HCT116 (cell line): ENCODE data around the gene SEC31A. TPM values are rescaled to one million over a fixed set of nuclear protein-coding genes. Genes with fewer than 3 reads are reported as not detected.

ENCODE experiments used
- ATAC-seq: fragments of 200-7000 bp; cut with Tn5 transposase; 2 replicates; pipeline ENCODE4 v1.9.1; 2020; ENCODE audit warnings: mild to moderate bottlenecking, moderate library complexity
- BruUV-seq: library from RNA; stranded (reverse); fragments of 400-500 nt; replicated peaks from 2 replicates; lab custom pipeline; 2021; lab: Mats Ljungman, UMichigan
- CTCF ChIA-PET: fragments of 300-600 bp; sonication (Branson Sonifier 250); formaldehyde crosslinking; loops from one replicate; lab custom pipeline; 2021; ENCODE audit warnings: antibody characterized with exemption; lab: Charles Lee
- POLR2A ChIA-PET: fragments of 300-600, 350-600 bp; sonication (Branson Sonifier 250); formaldehyde crosslinking; loops from one replicate; lab custom pipeline; 2021; ENCODE audit warnings: antibody characterized with exemption; lab: Charles Lee
- RAD21 ChIA-PET, 2 experiments: fragments of 300-600 bp; sonication (Branson Sonifier 250); formaldehyde crosslinking; loops; one replicate each; lab custom pipeline; 2023; ENCODE audit warnings: low total read pairs in 2 of 2; ENCODE audit not compliant: uncharacterized antibody in 2 of 2, unreplicated experiment in 2 of 2, low non-redundant PET in 1 of 2; lab: Charles Lee
- DNase-seq: peaks from one replicate; pipeline ENCODE4 v3.0.0-alpha.2; 2010; ENCODE audit warnings: low read depth, low spot score
- H2AFZ ChIP-seq: fragments of 200-600 bp; shearing (Covaris generic), sonication (generic); 2 replicates; pipeline ENCODE4 v1.6.1; 2017; ENCODE audit warnings: low read depth, mixed run types, mixed read lengths, antibody characterized with exemption, low read length; ENCODE audit not compliant: poor library complexity, severe bottlenecking
- H3K27ac ChIP-seq: 2 replicates; pipeline ENCODE4 v1.5.1; 2012; ENCODE audit warnings: low read depth, low read length
- H3K27me3 ChIP-seq: fragments of 200-600 bp; sonication (generic); 2 replicates; pipeline ENCODE4 v1.6.1; 2016; ENCODE audit warnings: mixed run types, low read length, mixed read lengths; ENCODE audit not compliant: insufficient read depth
- H3K36me3 ChIP-seq, 2 experiments: fragments of 200-500 bp in 1 of 2; fragments of 200-600 bp in 1 of 2; sonication (Bioruptor generic) in 1 of 2; sonication (generic) in 1 of 2; 2 replicates each; pipeline versions ENCODE4 v1.5.1 to v1.6.1; 2014 to 2016; ENCODE audit warnings: low read length in 2 of 2, inconsistent platforms in 1 of 2, mixed read lengths in 1 of 2, mixed run types in 1 of 2; ENCODE audit not compliant: insufficient read depth in 2 of 2, control insufficient read depth in 1 of 2
- H3K4me1 ChIP-seq, 2 experiments: fragments of 200-600 bp in 1 of 2; sonication (generic) in 1 of 2; 2 replicates each; pipeline versions ENCODE4 v1.5.1 to v1.6.1; 2012 to 2017; ENCODE audit warnings: low read length in 2 of 2, inconsistent platforms in 1 of 2, mild to moderate bottlenecking in 1 of 2, mixed read lengths in 1 of 2, mixed run types in 1 of 2, moderate library complexity in 1 of 2; ENCODE audit not compliant: insufficient read depth in 2 of 2, control insufficient read depth in 1 of 2
- H3K4me2 ChIP-seq: fragments of 200-600 bp; sonication (generic); 2 replicates; pipeline ENCODE4 v1.6.1; 2017; ENCODE audit warnings: mixed run types, low read length, mixed read lengths
- H3K4me3 ChIP-seq, 2 experiments: fragments of 200-600 bp in 1 of 2; sonication (generic) in 1 of 2; replicated peaks in 1 of 2; 2 replicates each; pipeline ENCODE4 v1.5.1; 2011 to 2016; ENCODE audit warnings: low read length in 2 of 2, control low read depth in 1 of 2, low read depth in 1 of 2, mild to moderate bottlenecking in 1 of 2, mixed read lengths in 1 of 2, mixed run types in 1 of 2
- H3K79me2 ChIP-seq: fragments of 200-600 bp; sonication (generic); 2 replicates; pipeline ENCODE4 v1.6.1; 2017; ENCODE audit warnings: mild to moderate bottlenecking, mixed run types, low read length, moderate library complexity, mixed read lengths; ENCODE audit not compliant: insufficient read depth
- H3K9ac ChIP-seq: fragments of 200-600 bp; sonication (generic); 2 replicates; pipeline ENCODE4 v1.6.1; 2016; ENCODE audit warnings: low read length, mixed read lengths
- H3K9me2 ChIP-seq: fragments of 200-600 bp; sonication (generic), shearing (Covaris generic); 2 replicates; pipeline ENCODE4 v1.6.1; 2017; ENCODE audit warnings: mixed run types, mild to moderate bottlenecking, moderate library complexity; ENCODE audit not compliant: insufficient read depth
- H3K9me3 ChIP-seq, 2 experiments: fragments of 200-500 bp in 1 of 2; fragments of 200-600 bp in 1 of 2; sonication (Bioruptor generic) in 1 of 2; sonication (generic) in 1 of 2; 2 replicates each; pipeline ENCODE4 v1.6.1; 2014 to 2017; ENCODE audit warnings: low read length in 2 of 2, mixed read lengths in 2 of 2, inconsistent platforms in 1 of 2, low read depth in 1 of 2, mild to moderate bottlenecking in 1 of 2, mixed run types in 1 of 2, moderate library complexity in 1 of 2; ENCODE audit not compliant: control insufficient read depth in 1 of 2, insufficient read depth in 1 of 2
- H4K20me1 ChIP-seq: fragments of 200-600 bp; sonication (generic), shearing (Covaris generic); 2 replicates; pipeline ENCODE4 v1.6.1; 2017; ENCODE audit warnings: mixed run types, mild to moderate bottlenecking, moderate library complexity; ENCODE audit not compliant: insufficient read depth
- ATF3 ChIP-seq: IDR thresholded peaks from 2 replicates; pipeline ENCODE4 v1.6.1; 2012
- EGR1 ChIP-seq: IDR thresholded peaks from 2 replicates; pipeline ENCODE4 v1.6.1; 2012; ENCODE audit warnings: low read depth
- ELF1 ChIP-seq: IDR thresholded peaks from 2 replicates; pipeline ENCODE4 v1.6.1; 2012; ENCODE audit warnings: low read depth, borderline replicate concordance
- JUND ChIP-seq: IDR thresholded peaks from 2 replicates; pipeline ENCODE4 v1.6.1; 2012
- POLR2AphosphoS5 ChIP-seq: IDR thresholded peaks from 2 replicates; pipeline ENCODE4 v1.6.1; 2011; ENCODE audit warnings: mild to moderate bottlenecking, low read depth, low read length, moderate library complexity
- RAD21 ChIP-seq: IDR thresholded peaks from 2 replicates; pipeline ENCODE4 v1.6.1; 2012; ENCODE audit warnings: low read depth, mild to moderate bottlenecking
- intact Hi-C: fragments of 100-400 bp; cut with micrococcal nuclease; formaldehyde crosslinking; loops from 2 replicates; pipeline ENCODE4 v1.10.0; 2022
- total RNA-seq: library from RNA; stranded (reverse); gene quantifications from one replicate; pipeline ENCODE4 v1.2.1, GENCODE V29; 2021; ENCODE audit not compliant: unreplicated experiment
- TF ChIP-seq, protein P1 (sequence below), 3 experiments: fragments of 200-600 bp in 1 of 3; sonication (generic) in 1 of 3; IDR thresholded peaks in 2 of 3; conservative IDR thresholded peaks in 1 of 3; 2 replicates each; pipeline ENCODE4 v1.5.1; 2012 to 2017; ENCODE audit warnings: low read depth in 2 of 3, low read length in 2 of 3, antibody characterized with exemption in 1 of 3, borderline replicate concordance in 1 of 3, control low read depth in 1 of 3, mild to moderate bottlenecking in 1 of 3, mixed read lengths in 1 of 3, mixed run types in 1 of 3, moderate library complexity in 1 of 3; ENCODE audit not compliant: insufficient read depth in 1 of 3
- TF ChIP-seq, protein P2 (sequence below): IDR thresholded peaks from 2 replicates; pipeline ENCODE4 v1.6.1; 2012; ENCODE audit warnings: low read depth

The SEC31A gene
- total RNA-seq, 1 experiment from 2014 or later, result 78.5 TPM

- H3K36me3 ChIP-seq, result peaks cover 43 to 44% of the 10 kb centered on the region in 2 experiments
- TF ChIP-seq JUND, result no peak
- no peak for TF ChIP-seq ELF1
- no peak for TF ChIP-seq RAD21
- no peak for TF ChIP-seq POLR2AphosphoS5
- TF ChIP-seq, protein P1, sequence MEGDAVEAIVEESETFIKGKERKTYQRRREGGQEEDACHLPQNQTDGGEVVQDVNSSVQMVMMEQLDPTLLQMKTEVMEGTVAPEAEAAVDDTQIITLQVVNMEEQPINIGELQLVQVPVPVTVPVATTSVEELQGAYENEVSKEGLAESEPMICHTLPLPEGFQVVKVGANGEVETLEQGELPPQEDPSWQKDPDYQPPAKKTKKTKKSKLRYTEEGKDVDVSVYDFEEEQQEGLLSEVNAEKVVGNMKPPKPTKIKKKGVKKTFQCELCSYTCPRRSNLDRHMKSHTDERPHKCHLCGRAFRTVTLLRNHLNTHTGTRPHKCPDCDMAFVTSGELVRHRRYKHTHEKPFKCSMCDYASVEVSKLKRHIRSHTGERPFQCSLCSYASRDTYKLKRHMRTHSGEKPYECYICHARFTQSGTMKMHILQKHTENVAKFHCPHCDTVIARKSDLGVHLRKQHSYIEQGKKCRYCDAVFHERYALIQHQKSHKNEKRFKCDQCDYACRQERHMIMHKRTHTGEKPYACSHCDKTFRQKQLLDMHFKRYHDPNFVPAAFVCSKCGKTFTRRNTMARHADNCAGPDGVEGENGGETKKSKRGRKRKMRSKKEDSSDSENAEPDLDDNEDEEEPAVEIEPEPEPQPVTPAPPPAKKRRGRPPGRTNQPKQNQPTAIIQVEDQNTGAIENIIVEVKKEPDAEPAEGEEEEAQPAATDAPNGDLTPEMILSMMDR (IDR thresholded peaks at IDR 0.05 in 2 of 3, conservative IDR thresholded peaks at IDR 0.05 in 1 of 3; ENCODE audit: borderline replicate concordance in 1 of 3, insufficient read depth in 1 of 3, low read depth in 2 of 3, low read length in 2 of 3), result no peak
- TF ChIP-seq, protein P2, sequence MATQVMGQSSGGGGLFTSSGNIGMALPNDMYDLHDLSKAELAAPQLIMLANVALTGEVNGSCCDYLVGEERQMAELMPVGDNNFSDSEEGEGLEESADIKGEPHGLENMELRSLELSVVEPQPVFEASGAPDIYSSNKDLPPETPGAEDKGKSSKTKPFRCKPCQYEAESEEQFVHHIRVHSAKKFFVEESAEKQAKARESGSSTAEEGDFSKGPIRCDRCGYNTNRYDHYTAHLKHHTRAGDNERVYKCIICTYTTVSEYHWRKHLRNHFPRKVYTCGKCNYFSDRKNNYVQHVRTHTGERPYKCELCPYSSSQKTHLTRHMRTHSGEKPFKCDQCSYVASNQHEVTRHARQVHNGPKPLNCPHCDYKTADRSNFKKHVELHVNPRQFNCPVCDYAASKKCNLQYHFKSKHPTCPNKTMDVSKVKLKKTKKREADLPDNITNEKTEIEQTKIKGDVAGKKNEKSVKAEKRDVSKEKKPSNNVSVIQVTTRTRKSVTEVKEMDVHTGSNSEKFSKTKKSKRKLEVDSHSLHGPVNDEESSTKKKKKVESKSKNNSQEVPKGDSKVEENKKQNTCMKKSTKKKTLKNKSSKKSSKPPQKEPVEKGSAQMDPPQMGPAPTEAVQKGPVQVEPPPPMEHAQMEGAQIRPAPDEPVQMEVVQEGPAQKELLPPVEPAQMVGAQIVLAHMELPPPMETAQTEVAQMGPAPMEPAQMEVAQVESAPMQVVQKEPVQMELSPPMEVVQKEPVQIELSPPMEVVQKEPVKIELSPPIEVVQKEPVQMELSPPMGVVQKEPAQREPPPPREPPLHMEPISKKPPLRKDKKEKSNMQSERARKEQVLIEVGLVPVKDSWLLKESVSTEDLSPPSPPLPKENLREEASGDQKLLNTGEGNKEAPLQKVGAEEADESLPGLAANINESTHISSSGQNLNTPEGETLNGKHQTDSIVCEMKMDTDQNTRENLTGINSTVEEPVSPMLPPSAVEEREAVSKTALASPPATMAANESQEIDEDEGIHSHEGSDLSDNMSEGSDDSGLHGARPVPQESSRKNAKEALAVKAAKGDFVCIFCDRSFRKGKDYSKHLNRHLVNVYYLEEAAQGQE, result no peak
- TF ChIP-seq EGR1, result no peak
- TF ChIP-seq ATF3, result no peak
- DNase-seq (no peak), ATAC-seq (no peak)
- H3K9me3 ChIP-seq, result no peaks in the 10 kb centered on the region
- BruUV-seq, result no TSS peak
- no peak overlapping the region for H3K4me2 ChIP-seq
- H3K9me2 ChIP-seq, result no peaks in the 10 kb centered on the region
- H3K27me3 ChIP-seq, result no peaks in the 10 kb centered on the region
- H3K79me2 ChIP-seq, result peaks cover 86% of the 10 kb centered on the region
- no peak overlapping the region for H3K4me3 ChIP-seq
- intact Hi-C loops, result no loop called here
- ChIA-PET RAD21 (no interaction called here), CTCF (no interaction called here), POLR2A (no interaction called here)
- H3K9ac ChIP-seq, result no peak overlapping the region
- no peak overlapping the region for H2AFZ ChIP-seq
- H3K4me1 ChIP-seq, result peaks cover 6 to 31% of the 10 kb centered on the region in 2 experiments; a peak in 3 of 4 replicates
- no peak overlapping the region for H3K27ac ChIP-seq
- peaks cover 18% of the 10 kb centered on the region; the same call in 1 of the 2 replicates for H4K20me1 ChIP-seq
These were observed 5.8 kb upstream of the SEC31A start for GRCh38 chr4:82896755-82897154.
